Tibial artery (tissue), 4 donors: ENCODE data around the gene ADAMTSL2.

Experiments
- DNase-seq, 2 donors: peaks; one replicate each; pipeline ENCODE4 v3.0.0-alpha.2; 2019
- H3K27ac ChIP-seq, 2 donors: fragments of 200-600 bp; sonication (generic) in 1 of 2; 1 replicate in 1 of 2; 2 replicates in 1 of 2; pipeline ENCODE4 v1.5.1; 2018 to 2019; ENCODE audit warnings: mild to moderate bottlenecking in 1 of 2
- H3K27me3 ChIP-seq, 2 donors: fragments of 200-600 bp; sonication (generic) in 1 of 2; one replicate each; pipeline versions ENCODE4 v1.5.1 to v1.6.0; 2016 to 2019
- H3K36me3 ChIP-seq, 3 donors: fragments of 200-600 bp; sonication (generic) in 2 of 3; one replicate each; pipeline ENCODE4 v1.5.1; 2016 to 2019; ENCODE audit warnings: mild to moderate bottlenecking in 2 of 3
- H3K4me1 ChIP-seq, 4 donors: fragments of 200-600 bp; sonication (generic) in 2 of 4; 1 replicate in 3 of 4; 2 replicates in 1 of 4; pipeline ENCODE4 v1.5.1; 2016 to 2019
- H3K4me3 ChIP-seq, 2 donors: fragments of 200-600 bp; sonication (generic) in 1 of 2; 1 replicate in 1 of 2; 2 replicates in 1 of 2; pipeline ENCODE4 v1.5.1; 2018 to 2019; ENCODE audit warnings: mild to moderate bottlenecking in 2 of 2
- H3K9me3 ChIP-seq, 3 donors: fragments of 200-600 bp; sonication (generic) in 1 of 3; one replicate each; pipeline ENCODE4 v1.5.1; 2016 to 2019
- CTCF ChIP-seq, 2 experiments: fragments of 200-600 bp in 1 of 2; fragments of 450-650 bp in 1 of 2; IDR thresholded peaks; one replicate each; pipeline ENCODE4 v1.5.1; 2017 to 2019; ENCODE audit warnings: antibody characterized with exemption in 2 of 2, mild to moderate bottlenecking in 1 of 2, moderate library complexity in 1 of 2
- intact Hi-C: fragments of 100-400 bp; cut with DNase I; formaldehyde crosslinking; loops from one replicate; pipeline ENCODE4 v1.15.0; 2023; ENCODE audit warnings: low total_unique reads

Gene ADAMTSL2

DNA sequence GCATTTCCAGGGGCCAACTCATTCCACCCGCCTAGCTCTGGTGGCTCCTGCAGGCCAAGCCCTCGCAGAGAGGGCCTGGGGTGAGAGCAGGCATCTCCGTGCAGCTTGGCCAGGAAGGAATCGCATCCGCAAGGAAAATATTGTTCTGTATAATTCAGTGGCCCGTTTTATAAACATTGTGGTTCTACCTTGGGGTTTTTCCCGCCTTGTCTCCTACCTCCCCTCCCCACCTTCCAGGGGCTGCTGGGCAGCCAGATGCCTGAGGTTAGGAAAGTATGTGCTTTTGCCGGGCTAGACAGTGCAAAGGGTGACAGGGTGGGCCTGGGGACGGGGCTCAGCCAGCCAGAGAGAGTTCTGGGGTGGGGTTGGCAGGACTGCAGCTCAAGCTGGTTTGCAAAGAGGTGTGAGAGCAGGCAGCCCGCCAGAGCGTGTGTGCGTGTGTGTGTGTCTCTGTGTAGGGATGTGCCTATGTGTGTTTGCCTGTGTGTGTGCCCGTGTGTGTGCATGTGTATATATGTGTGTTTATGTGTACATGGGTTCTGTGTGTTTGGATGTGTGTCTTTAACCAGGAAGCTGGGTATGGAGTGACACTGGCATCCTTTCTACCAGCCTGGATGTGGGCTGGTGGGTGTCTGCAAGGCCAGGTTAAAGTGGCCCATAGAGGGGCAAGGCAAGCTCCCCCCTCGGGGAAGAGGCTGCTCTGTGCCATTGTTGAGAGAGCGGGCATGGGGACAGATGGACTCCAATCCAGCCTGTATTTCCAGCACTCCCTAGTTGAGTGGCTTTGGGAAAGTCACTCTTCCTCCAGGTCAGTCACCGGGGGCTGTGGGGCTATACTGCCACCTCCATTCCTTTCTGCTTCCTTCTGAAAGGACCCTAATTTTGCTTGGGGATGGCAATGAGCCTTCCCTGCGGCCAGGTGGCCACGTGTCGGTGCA is 45.0 kb upstream of the ADAMTSL2 start:
- Histone ChIP-seq H3K4me1 (peaks cover 7 to 36% (median 19%) of the 10 kb centered on the region in 4 donors), H3K27me3 (peaks cover 0 to 30% of the 10 kb centered on the region in 2 donors), H3K27ac (no peak overlapping the region), H3K36me3 (no peaks in the 10 kb centered on the region), H3K9me3 (no peaks in the 10 kb centered on the region), H3K4me3 (no peak overlapping the region)
- no peak for DNase-seq
- intact Hi-C loops = loop anchor here (2.0 to 10.0 kb wide), 3 partner anchors 155 to 307 kb away; partner anchors contain the start of gene SURF6
- no peak for TF ChIP-seq CTCF (IDR thresholded peaks at IDR 0.05)

GRCh38 chr9:133490201-133490681 is 44.3 kb upstream of the ADAMTSL2 start:
- H3K27me3 ChIP-seq = peaks cover 0 to 23% of the 10 kb centered on the region in 2 donors
- no peak for DNase-seq
- H3K9me3 ChIP-seq = no peaks in the 10 kb centered on the region
- no peaks in the 10 kb centered on the region for H3K36me3 ChIP-seq
- H3K4me1 ChIP-seq = peaks cover 7 to 35% (median 19%) of the 10 kb centered on the region in 4 donors
- no peak for TF ChIP-seq CTCF (IDR thresholded peaks at IDR 0.05)
- intact Hi-C loops = loop anchor here (2.0 kb wide), 1 partner anchor 299 kb away; no protein-coding TSS in a partner anchor
- no peak overlapping the region for H3K27ac ChIP-seq
- no peak overlapping the region for H3K4me3 ChIP-seq

GRCh38 chr9:133490865-133491655 is 43.4 kb upstream of the ADAMTSL2 start:
- H3K4me1 ChIP-seq = peaks cover 7 to 28% (median 19%) of the 10 kb centered on the region in 4 donors
- intact Hi-C loops = loop anchor here (2.0 kb wide), 1 partner anchor 300 kb away; no protein-coding TSS in a partner anchor
- H3K27me3 ChIP-seq = peaks cover 0 to 15% of the 10 kb centered on the region in 2 donors
- no peaks in the 10 kb centered on the region for H3K9me3 ChIP-seq
- TF ChIP-seq CTCF (IDR thresholded peaks at IDR 0.05) = no peak
- DNase-seq = no peak
- H3K4me3 ChIP-seq = no peak overlapping the region
- H3K27ac ChIP-seq = peak overlapping the region in 1 of 2 donors; percentile 65
- H3K36me3 ChIP-seq = no peaks in the 10 kb centered on the region

GRCh38 chr9:133491656-133491925 is 42.9 kb upstream of the ADAMTSL2 start:
- Histone ChIP-seq H3K36me3 (no peaks in the 10 kb centered on the region), H3K9me3 (no peaks in the 10 kb centered on the region), H3K27ac (peak overlapping the region; percentile 42 to 65), H3K4me3 (no peak overlapping the region), H3K27me3 (peaks cover 0 to 18% of the 10 kb centered on the region in 2 donors), H3K4me1 (peaks cover 7 to 28% (median 19%) of the 10 kb centered on the region in 4 donors)
- no peak for TF ChIP-seq CTCF (IDR thresholded peaks at IDR 0.05)
- intact Hi-C loops = loop anchor here (2.0 kb wide), 1 partner anchor 301 kb away; no protein-coding TSS in a partner anchor
- DNase-seq = no peak
